ENCODE measurements around the gene PDE8A.

The PDE8A gene

DNA sequence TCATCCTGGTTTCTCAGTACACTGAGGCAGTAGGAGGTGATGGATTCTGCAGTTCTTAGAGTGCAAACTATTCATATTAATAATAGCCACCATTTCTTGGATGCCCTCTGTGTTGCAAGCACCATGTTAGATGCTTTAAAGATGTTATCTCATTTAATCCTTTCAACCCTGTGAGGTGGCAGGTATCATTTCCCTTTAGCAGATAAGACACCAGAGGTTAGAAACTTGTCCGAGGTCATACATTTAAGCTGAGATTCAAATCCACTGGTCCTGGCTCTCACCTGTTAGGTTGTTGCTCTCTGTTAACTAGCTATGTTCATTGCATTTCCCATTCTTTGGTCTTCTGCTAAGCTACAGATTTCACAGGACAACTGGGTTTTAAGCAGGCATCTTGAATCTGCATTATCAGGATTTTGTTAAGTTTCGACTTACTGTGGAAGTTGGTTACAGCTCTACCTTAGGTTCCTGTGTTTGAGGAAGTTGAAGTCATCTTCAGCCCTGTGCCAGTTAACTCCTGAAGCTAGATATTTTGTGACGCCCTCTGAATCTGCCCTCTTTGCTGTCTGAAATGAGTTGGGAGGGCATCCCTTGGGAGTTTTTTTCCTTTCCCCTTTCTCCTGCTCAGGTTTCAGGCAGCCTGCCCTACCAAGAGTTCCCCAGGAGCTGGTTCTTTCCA is 6.4 kb downstream of the PDE8A start:
- no peak for DNase-seq (ENCODE audit: extremely low read depth, insufficient read length)
- Histone ChIP-seq H3K27me3 (replicated peaks; ENCODE audit: control insufficient read depth, insufficient read depth, low read length) (no peaks in the 10 kb centered on the region), H3K4me3 (replicated peaks; ENCODE audit: low read depth, low read length) (no peak overlapping the region), H3K36me3 (ENCODE audit: control insufficient read depth, insufficient read depth, low read length) (no peaks in the 10 kb centered on the region)
- no peak for TF ChIP-seq CTCF (IDR thresholded peaks at IDR 0.05; ENCODE audit: insufficient read depth, low read length, poor library complexity, severe bottlenecking)

DNA sequence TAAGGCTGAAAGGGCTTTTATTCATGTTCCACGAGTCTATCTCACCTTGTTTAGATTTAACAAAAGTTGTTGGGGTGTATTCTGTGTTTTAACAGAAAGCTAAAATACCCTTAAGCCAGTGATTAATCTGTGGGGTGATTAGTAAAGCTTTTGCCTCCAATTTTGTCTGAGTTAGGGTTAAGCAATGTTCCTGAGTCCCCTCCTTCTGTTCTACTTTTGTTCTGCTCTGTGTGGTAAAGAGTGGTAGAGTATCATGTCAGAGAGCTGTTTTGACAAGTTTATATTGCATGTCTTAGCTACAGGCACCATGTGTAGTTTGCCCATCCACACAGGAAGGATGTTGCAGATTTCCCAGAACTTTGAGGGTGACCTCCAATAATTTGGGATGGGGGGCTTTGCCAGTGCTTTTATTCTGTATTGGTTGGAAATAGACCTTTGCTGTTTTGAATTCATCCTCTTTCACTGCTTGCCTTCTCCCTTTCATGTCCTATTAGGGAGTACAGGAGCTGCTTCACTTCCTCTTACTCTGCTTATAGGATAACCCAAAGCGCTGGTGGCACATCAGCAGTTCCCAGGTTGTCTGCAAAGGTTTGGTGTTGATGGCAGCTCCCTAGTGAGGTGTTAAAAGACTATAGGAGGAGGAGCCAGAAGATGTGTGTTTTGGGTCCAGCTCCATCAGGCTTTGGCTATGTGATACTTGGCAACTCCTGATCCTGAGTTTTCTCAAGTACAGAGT is 7.4 kb downstream of the PDE8A start:
- no peak overlapping the region for H3K4me3 ChIP-seq (replicated peaks; ENCODE audit: low read depth, low read length)
- DNase-seq (ENCODE audit: extremely low read depth, insufficient read length) = no peak

GRCh38 chr15:84990507-84990906 is 8.9 kb downstream of the PDE8A start:
- Histone ChIP-seq H3K36me3 (ENCODE audit: control insufficient read depth, insufficient read depth, low read length) (no peaks in the 10 kb centered on the region), H3K27me3 (replicated peaks; ENCODE audit: control insufficient read depth, insufficient read depth, low read length) (no peaks in the 10 kb centered on the region), H3K4me3 (replicated peaks; ENCODE audit: low read depth, low read length) (no peak overlapping the region)
- TF ChIP-seq CTCF (IDR thresholded peaks at IDR 0.05; ENCODE audit: insufficient read depth, low read length, poor library complexity, severe bottlenecking) = no peak
- no peak for DNase-seq (ENCODE audit: extremely low read depth, insufficient read length)

More for the DNA sequence above, 7.4 kb downstream of the PDE8A start:
- Histone ChIP-seq H3K36me3 (ENCODE audit: control insufficient read depth, insufficient read depth, low read length) (no peaks in the 10 kb centered on the region), H3K27me3 (replicated peaks; ENCODE audit: control insufficient read depth, insufficient read depth, low read length) (no peaks in the 10 kb centered on the region)
- no peak for TF ChIP-seq CTCF (IDR thresholded peaks at IDR 0.05; ENCODE audit: insufficient read depth, low read length, poor library complexity, severe bottlenecking)

GRCh38 chr15:84991014-84991712 is 9.5 kb downstream of the PDE8A start:
- no peak for DNase-seq (ENCODE audit: extremely low read depth, insufficient read length)
- no peaks in the 10 kb centered on the region for H3K27me3 ChIP-seq (replicated peaks; ENCODE audit: control insufficient read depth, insufficient read depth, low read length)
- H3K36me3 ChIP-seq (ENCODE audit: control insufficient read depth, insufficient read depth, low read length) = no peaks in the 10 kb centered on the region
- no peak overlapping the region for H3K4me3 ChIP-seq (replicated peaks; ENCODE audit: low read depth, low read length)
- TF ChIP-seq CTCF (IDR thresholded peaks at IDR 0.05; ENCODE audit: insufficient read depth, low read length, poor library complexity, severe bottlenecking) = no peak

- no peak for DNase-seq (ENCODE audit: extremely low read depth, insufficient read length)
- no peak for TF ChIP-seq CTCF (IDR thresholded peaks at IDR 0.05; ENCODE audit: insufficient read depth, low read length, poor library complexity, severe bottlenecking)
Observed at GRCh38 chr15:84992157-84992944, 10.7 kb downstream of the PDE8A start.

More at GRCh38 chr15:84992157-84992944, 10.7 kb downstream of the PDE8A start:
- no peaks in the 10 kb centered on the region for H3K27me3 ChIP-seq (replicated peaks; ENCODE audit: control insufficient read depth, insufficient read depth, low read length)
- no peak overlapping the region for H3K4me3 ChIP-seq (replicated peaks; ENCODE audit: low read depth, low read length)
- no peaks in the 10 kb centered on the region for H3K36me3 ChIP-seq (ENCODE audit: control insufficient read depth, insufficient read depth, low read length)
